Esophagus squamous epithelium (tissue), 5 donors: ENCODE data around the gene DENND4A. TPM values are rescaled to one million over a fixed set of nuclear protein-coding genes. Genes with fewer than 3 reads are reported as not detected.

Experiments
- DNase-seq: peaks from one replicate; lab custom pipeline; 2025; lab: John Stamatoyannopoulos, UW
- H3K27ac ChIP-seq, 4 donors: fragments of 200-600 bp; sonication (generic); one replicate each; pipeline ENCODE4 v1.5.1; 2016 to 2019; ENCODE audit warnings: mild to moderate bottlenecking in 1 of 4
- H3K27me3 ChIP-seq, 4 donors: fragments of 200-600 bp; sonication (generic); 1 replicate in 3 of 4; 2 replicates in 1 of 4; pipeline versions ENCODE4 v1.5.1 to v1.6.0; 2017 to 2021; ENCODE audit warnings: antibody characterized with exemption in 1 of 4
- H3K36me3 ChIP-seq, 3 donors: fragments of 200-600 bp; sonication (generic); one replicate each; pipeline ENCODE4 v1.5.1; 2016 to 2019
- H3K4me1 ChIP-seq, 3 donors: fragments of 200-600 bp; sonication (generic); one replicate each; pipeline ENCODE4 v1.5.1; 2017 to 2019
- H3K4me3 ChIP-seq, 4 donors: fragments of 200-600 bp; sonication (generic); 1 replicate in 3 of 4; 2 replicates in 1 of 4; pipeline ENCODE4 v1.5.1; 2016 to 2019; ENCODE audit warnings: mild to moderate bottlenecking in 2 of 4, moderate library complexity in 1 of 4
- H3K9me3 ChIP-seq, 3 donors: fragments of 200-600 bp; sonication (generic); one replicate each; pipeline ENCODE4 v1.5.1; 2016 to 2019
- POLR2A ChIP-seq, 4 donors: fragments of 450-650 bp; IDR thresholded peaks; one replicate each; pipeline ENCODE4 v1.6.1; 2017; ENCODE audit warnings: antibody characterized with exemption in 4 of 4, mild to moderate bottlenecking in 4 of 4, moderate library complexity in 3 of 4
- WGBS, 2 donors: methylation state at CpG; one replicate each; pipeline ENCODE4 v1.1.5; 2018; 5-methylcytosine and 5-hydroxymethylcytosine counted together
- intact Hi-C: fragments of 100-400 bp; cut with DNase I; formaldehyde crosslinking; loops from one replicate; pipeline ENCODE4 v1.15.0; 2022
- total RNA-seq, 4 donors: library from RNA; depleted of rRNA; stranded (reverse); fragments of >200 nt; gene quantifications; one replicate each; pipeline ENCODE4 v1.1.0, GENCODE V29; 2016
- TF ChIP-seq, protein P1 (sequence below), 6 experiments: fragments of 450-650 bp in 4 of 6; fragments of 200-600 bp in 2 of 6; sonication (generic) in 2 of 6; IDR thresholded peaks; one replicate each; pipeline ENCODE4 v1.5.1; 2016 to 2019; ENCODE audit warnings: antibody characterized with exemption in 6 of 6, mild to moderate bottlenecking in 4 of 6, moderate library complexity in 4 of 6
- donor health status: DM: yes; HTN: yes; CAD: no.

Gene DENND4A
- 10 to 100 TPM in 2 of 4 donors, 1 to 10 TPM in 2; 5.9 to 22.3 (median 10.9) TPM for total RNA-seq

GRCh38 chr15:65792138-65792987 lies at the start of gene DENND4A:
Gene DENND4A (minus strand): TSS chr15:65792293. CDS start chr15:65756450, 35,843 bp downstream.
- intact Hi-C loops, result no loop called here
- peaks cover 4 to 59% (median 20%) of the 10 kb centered on the region in 3 donors for H3K4me1 ChIP-seq

GRCh38 chr15:65841121-65841930 lies 49.2 kb upstream of the DENND4A start:
- no peaks in the 10 kb centered on the region for H3K36me3 ChIP-seq
- no peak overlapping the region for H3K27ac ChIP-seq
- H3K4me3 ChIP-seq, result no peak overlapping the region
- intact Hi-C loops, result no loop called here
- TF ChIP-seq, protein P1, sequence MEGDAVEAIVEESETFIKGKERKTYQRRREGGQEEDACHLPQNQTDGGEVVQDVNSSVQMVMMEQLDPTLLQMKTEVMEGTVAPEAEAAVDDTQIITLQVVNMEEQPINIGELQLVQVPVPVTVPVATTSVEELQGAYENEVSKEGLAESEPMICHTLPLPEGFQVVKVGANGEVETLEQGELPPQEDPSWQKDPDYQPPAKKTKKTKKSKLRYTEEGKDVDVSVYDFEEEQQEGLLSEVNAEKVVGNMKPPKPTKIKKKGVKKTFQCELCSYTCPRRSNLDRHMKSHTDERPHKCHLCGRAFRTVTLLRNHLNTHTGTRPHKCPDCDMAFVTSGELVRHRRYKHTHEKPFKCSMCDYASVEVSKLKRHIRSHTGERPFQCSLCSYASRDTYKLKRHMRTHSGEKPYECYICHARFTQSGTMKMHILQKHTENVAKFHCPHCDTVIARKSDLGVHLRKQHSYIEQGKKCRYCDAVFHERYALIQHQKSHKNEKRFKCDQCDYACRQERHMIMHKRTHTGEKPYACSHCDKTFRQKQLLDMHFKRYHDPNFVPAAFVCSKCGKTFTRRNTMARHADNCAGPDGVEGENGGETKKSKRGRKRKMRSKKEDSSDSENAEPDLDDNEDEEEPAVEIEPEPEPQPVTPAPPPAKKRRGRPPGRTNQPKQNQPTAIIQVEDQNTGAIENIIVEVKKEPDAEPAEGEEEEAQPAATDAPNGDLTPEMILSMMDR (IDR thresholded peaks at IDR 0.05), result no peak
- H3K4me1 ChIP-seq, result peaks cover 0 to 10% (median 0%) of the 10 kb centered on the region in 3 donors
- DNase-seq, result no peak
- H3K9me3 ChIP-seq, result no peaks in the 10 kb centered on the region
- H3K27me3 ChIP-seq, result no peaks in the 10 kb centered on the region
- 53 to 62% methylated on average over 9 to 11 of the region's 11 CpGs for WGBS, 2 donors

More at GRCh38 chr15:65792138-65792987, at the start of gene DENND4A:
- peak within 1 kb of the TSS; percentile 85 to 95 (median 93) for H3K4me3 ChIP-seq
- H3K36me3 ChIP-seq, result no peaks in the 10 kb centered on the region
- H3K27me3 ChIP-seq, result no peaks in the 10 kb centered on the region
- H3K9me3 ChIP-seq, result no peaks in the 10 kb centered on the region
- TF ChIP-seq, protein P1 (IDR thresholded peaks at IDR 0.05), result peak in 1 of 6 experiments; percentile 2
- peak in 3 of 4 donors; percentile 44 to 88 (median 67) for TF ChIP-seq POLR2A (IDR thresholded peaks at IDR 0.05)
- H3K27ac ChIP-seq, result peak within 1 kb of the TSS; percentile 96 to 99 (median 98)
- DNase-seq, result peak; percentile 94
- WGBS, 2 donors, result 1 to 3% methylated on average over 4 to 23 of the region's 63 CpGs

DNA sequence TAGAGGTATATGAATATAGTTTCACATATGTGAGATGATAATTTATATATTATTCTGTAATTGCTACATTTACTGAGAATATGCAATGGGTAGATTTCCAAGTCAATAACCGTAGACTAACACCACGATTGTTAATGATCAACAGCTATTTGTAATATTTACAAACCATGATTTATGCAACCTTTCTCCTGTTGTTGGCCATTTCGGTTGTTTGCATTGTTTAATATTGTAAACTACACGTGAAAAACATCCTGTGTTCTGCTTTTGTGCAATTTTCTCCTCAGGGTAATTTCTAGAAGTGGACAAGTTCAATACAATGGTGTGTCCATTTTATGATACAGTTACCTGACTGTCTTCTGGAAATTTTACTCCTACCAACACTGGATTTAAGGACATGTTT lies 47.9 kb upstream of the DENND4A start:
- no peak overlapping the region for H3K27ac ChIP-seq
- WGBS, 2 donors, result 76 to 79% methylated on average over 4 of the region's 4 CpGs
- no peak for DNase-seq

GRCh38 chr15:65839354-65839901 lies 47.3 kb upstream of the DENND4A start:
- Histone ChIP-seq H3K4me1 (peaks cover 0 to 13% (median under 1%) of the 10 kb centered on the region in 3 donors), H3K27ac (no peak overlapping the region), H3K27me3 (no peaks in the 10 kb centered on the region), H3K9me3 (no peaks in the 10 kb centered on the region), H3K4me3 (no peak overlapping the region), H3K36me3 (no peaks in the 10 kb centered on the region)
- no peak for DNase-seq
- 76 to 82% methylated on average over 5 of the region's 5 CpGs for WGBS, 2 donors
- TF ChIP-seq, protein P1 (IDR thresholded peaks at IDR 0.05), result no peak
- no peak for TF ChIP-seq POLR2A (IDR thresholded peaks at IDR 0.05)
- intact Hi-C loops, result no loop called here

More for the DNA sequence above, 47.9 kb upstream of the DENND4A start:
- no peaks in the 10 kb centered on the region for H3K36me3 ChIP-seq
- peaks cover 0 to 11% (median 0%) of the 10 kb centered on the region in 3 donors for H3K4me1 ChIP-seq
- no peaks in the 10 kb centered on the region for H3K27me3 ChIP-seq
- no peak overlapping the region for H3K4me3 ChIP-seq
- no peaks in the 10 kb centered on the region for H3K9me3 ChIP-seq
- TF ChIP-seq, protein P1 (IDR thresholded peaks at IDR 0.05), result no peak
- no peak for TF ChIP-seq POLR2A (IDR thresholded peaks at IDR 0.05)
- intact Hi-C loops, result no loop called here
